B cell (primary cell): ENCODE data around the gene CEACAM21. TPM values are rescaled to one million over a fixed set of nuclear protein-coding genes. Genes with fewer than 3 reads are reported as not detected.

Source experiments
- ATAC-seq: fragments of 200-7000 bp; cut with Tn5 transposase; one replicate; pipeline ENCODE4 v1.10.0; 2021; ENCODE audit warnings: low read depth, mild to moderate bottlenecking, moderate number of reproducible peaks, moderate library complexity
- CTCF ChIA-PET: fragments of 350-600 bp; sonication (Branson Sonifier 250); formaldehyde crosslinking; loops from one replicate; lab custom pipeline; 2021; ENCODE audit warnings: antibody characterized with exemption, inconsistent platforms; lab: Charles Lee
- POLR2A ChIA-PET: fragments of 350-600 bp; sonication (Branson Sonifier 250); formaldehyde crosslinking; loops from one replicate; lab custom pipeline; 2021; ENCODE audit warnings: antibody characterized with exemption; lab: Charles Lee
- DNase-seq: peaks from one replicate; pipeline ENCODE4 v3.0.0; 2013
- H2AFZ ChIP-seq: 2 replicates; pipeline ENCODE4 v1.6.1; 2012; ENCODE audit warnings: mild to moderate bottlenecking, low read depth, low read length; ENCODE audit not compliant: insufficient read depth, poor library complexity, severe bottlenecking
- H3K27ac ChIP-seq, 2 donors: 1 replicate in 1 of 2; 2 replicates in 1 of 2; pipeline ENCODE4 v1.5.1; 2012 to 2013; ENCODE audit warnings: low read length in 2 of 2, mild to moderate bottlenecking in 2 of 2, moderate library complexity in 1 of 2
- H3K27me3 ChIP-seq, 4 experiments: fragments of 200-600 bp in 1 of 4; sonication (generic) in 1 of 4; replicated peaks in 1 of 4; 1 replicate in 2 of 4; 2 replicates in 2 of 4; pipeline versions ENCODE4 v1.6.1 to v1.7.0; 2013 to 2016; ENCODE audit warnings: low read length in 3 of 4, mild to moderate bottlenecking in 2 of 4, mixed read lengths in 1 of 4, moderate library complexity in 1 of 4; ENCODE audit not compliant: insufficient read depth in 4 of 4, control insufficient read depth in 3 of 4; ENCODE audit errors: control extremely low read depth in 1 of 4
- H3K36me3 ChIP-seq, 2 experiments: replicated peaks in 1 of 2; 1 replicate in 1 of 2; 2 replicates in 1 of 2; pipeline versions ENCODE4 v1.6.1 to v1.7.1; 2013; ENCODE audit warnings: low read length in 1 of 2; ENCODE audit not compliant: insufficient read depth in 2 of 2, control insufficient read depth in 1 of 2; ENCODE audit errors: control extremely low read depth in 1 of 2, extremely low read depth in 1 of 2
- H3K4me1 ChIP-seq, 2 donors: fragments of 200-600 bp in 1 of 2; sonication (generic) in 1 of 2; 1 replicate in 1 of 2; 2 replicates in 1 of 2; pipeline versions ENCODE4 v1.5.1 to v1.6.1; 2013 to 2017; ENCODE audit warnings: low read length in 2 of 2; ENCODE audit not compliant: control insufficient read depth in 2 of 2, insufficient read depth in 2 of 2
- H3K4me2 ChIP-seq: replicated peaks from 2 replicates; pipeline ENCODE3; 2012; ENCODE audit warnings: mild to moderate bottlenecking, low read depth, low read length; ENCODE audit not compliant: poor library complexity, severe bottlenecking
- H3K4me3 ChIP-seq, 5 experiments: fragments of 200-600 bp in 1 of 5; sonication (generic) in 1 of 5; 1 replicate in 3 of 5; 2 replicates in 2 of 5; pipeline versions ENCODE4 v1.5.1 to v1.7.0; 2011 to 2016; ENCODE audit warnings: low read length in 4 of 5, mild to moderate bottlenecking in 4 of 5, low read depth in 2 of 5, control low read depth in 1 of 5, moderate library complexity in 1 of 5; ENCODE audit not compliant: insufficient read depth in 1 of 5; ENCODE audit errors: control extremely low read depth in 1 of 5, extremely low read depth in 1 of 5
- H3K79me2 ChIP-seq: fragments of 200-600 bp; sonication (generic); one replicate; pipeline ENCODE4 v1.6.0; 2016; ENCODE audit warnings: low read length; ENCODE audit not compliant: control insufficient read depth, insufficient read depth
- H3K9ac ChIP-seq: fragments of 200-600 bp; sonication (generic); 2 replicates; pipeline ENCODE4 v1.6.1; 2017; ENCODE audit warnings: mild to moderate bottlenecking, low read length, moderate library complexity
- H3K9me3 ChIP-seq, 3 donors: one replicate each; pipeline versions ENCODE4 v1.6.1 to v1.7.1; 2013; ENCODE audit warnings: low read length in 2 of 3; ENCODE audit not compliant: control insufficient read depth in 2 of 3, insufficient read depth in 1 of 3; ENCODE audit errors: control extremely low read depth in 1 of 3
- H4K20me1 ChIP-seq: 2 replicates; pipeline ENCODE4 v1.6.0; 2012; ENCODE audit warnings: mild to moderate bottlenecking, low read length; ENCODE audit not compliant: insufficient read depth, control insufficient read depth, poor library complexity, severe bottlenecking
- H3K27ac Mint-ChIP-seq: one replicate; pipeline ENCODE4 v1.8.0; 2021; ENCODE audit warnings: mixed read lengths
- H3K27me3 Mint-ChIP-seq: one replicate; pipeline ENCODE4 v1.8.0; 2021; ENCODE audit warnings: mixed read lengths
- H3K4me1 Mint-ChIP-seq: one replicate; pipeline ENCODE4 v1.8.0; 2021; ENCODE audit warnings: mixed read lengths
- H3K4me3 Mint-ChIP-seq: one replicate; pipeline ENCODE4 v1.8.0; 2021; ENCODE audit warnings: mixed read lengths
- H3K9me3 Mint-ChIP-seq: one replicate; pipeline ENCODE4 v1.8.0; 2022; ENCODE audit warnings: mixed read lengths; ENCODE audit not compliant: insufficient read depth
- CTCF ChIP-seq: fragments of 200-600 bp; IDR thresholded peaks from one replicate; pipeline ENCODE4 v1.8.0; 2022; ENCODE audit warnings: antibody characterized with exemption, mild to moderate bottlenecking
- EZH2 ChIP-seq: IDR thresholded peaks from 2 replicates; pipeline ENCODE4 v1.6.1; 2012; ENCODE audit warnings: borderline replicate concordance, low read depth, mild to moderate bottlenecking, moderate library complexity, low read length; ENCODE audit not compliant: insufficient read depth, poor library complexity, severe bottlenecking
- WGBS: methylation state at CpG from one replicate; pipeline ENCODE4 v1.1.5; 2013; ENCODE audit warnings: missing lambda C conversion rate; ENCODE audit not compliant: insufficient coverage; 5-methylcytosine and 5-hydroxymethylcytosine counted together
- intact Hi-C: fragments of 100-400 bp; cut with micrococcal nuclease; formaldehyde crosslinking; loops from one replicate; pipeline ENCODE4 v1.10.0; 2022
- polyA plus RNA-seq: library from polyadenylated mRNA; depleted of rRNA; stranded (reverse); fragments of >200 nt; gene quantifications from 2 replicates; pipeline ENCODE4 v1.2.3, GENCODE V29; 2012
- total RNA-seq, 2 donors: library from RNA; stranded (reverse); fragments of 120-200 nt in 1 of 2; gene quantifications; 1 replicate in 1 of 2; 2 replicates in 1 of 2; pipeline versions ENCODE4 v1.2.3 to v1.2.4, GENCODE V29; 2013 to 2022

Gene CEACAM21
- total and polyA plus RNA-seq, 2 donors (not counting 1 experiment from before 2014, with no cell fraction given), result 18.9 to 27.3 TPM

DNA sequence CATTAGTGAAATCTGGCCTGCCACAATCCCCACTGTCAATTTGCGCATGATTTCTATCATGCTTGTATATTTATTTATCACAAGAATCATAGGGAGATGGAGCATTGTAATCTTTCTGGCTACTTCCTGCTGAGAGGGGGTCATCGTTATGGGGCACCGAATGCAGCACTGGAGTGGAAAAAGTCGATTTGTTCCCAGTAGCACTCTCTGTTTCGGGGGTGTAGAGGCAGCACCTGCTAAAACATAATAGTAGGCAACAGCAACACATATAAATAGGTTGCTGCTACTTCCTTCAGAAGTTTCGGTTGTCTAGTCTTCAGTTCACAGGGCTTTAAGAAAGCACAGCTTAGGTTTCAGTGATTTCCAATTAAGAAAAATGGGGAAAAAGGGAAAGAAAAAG, 23.4 kb upstream of the CEACAM21 start:
- Histone ChIP-seq H4K20me1 (no peaks in the 10 kb centered on the region), H3K27ac (peak overlapping the region; percentile 82 to 92), H3K4me3 (peak overlapping the region; percentile 63 to 98 (median 77)), H3K27me3 (no peaks in the 10 kb centered on the region), H3K4me2 (peak overlapping the region; percentile 82), H3K79me2 (peaks cover 83% of the 10 kb centered on the region), H3K9ac (peak overlapping the region; percentile 90), H3K9me3 (peaks cover 0 to 6% (median 0%) of the 10 kb centered on the region in 3 donors), H2AFZ (peak overlapping the region; percentile 12), H3K4me1 (peaks cover 70 to 71% of the 10 kb centered on the region in 2 donors), H3K36me3 (peaks cover 0 to 38% of the 10 kb centered on the region in 2 experiments)
- Mint-ChIP-seq H3K4me3 (peak overlapping the region; percentile 96), H3K9me3 (no peaks in the 10 kb centered on the region), H3K4me1 (peaks cover 71% of the 10 kb centered on the region), H3K27ac (peak overlapping the region; percentile 96), H3K27me3 (no peaks in the 10 kb centered on the region)
- TF ChIP-seq CTCF (no peak), EZH2 (no peak)
- intact Hi-C loops, result loop anchor here (1.0 kb wide), 1 partner anchor 11 kb away; no protein-coding TSS in a partner anchor
- peak; percentile 55 for ATAC-seq
- WGBS, result 8% methylated on average over 4 of the region's 6 CpGs
- DNase-seq, result peak; percentile 70
- CTCF ChIA-PET, result interaction anchor here (1.0 to 5.3 kb wide), 4 partner anchors 9 to 16 kb away, joined by 3 to 86 read pairs (median 6); no protein-coding TSS in a partner anchor
- POLR2A ChIA-PET, result interaction anchor here (0.6 to 1.9 kb wide), 4 partner anchors 14 to 31 kb away, joined by 3 to 4 read pairs (median 3); no protein-coding TSS in a partner anchor

GRCh38 chr19:41553804-41554203, 22.2 kb upstream of the CEACAM21 start:
- TF ChIP-seq CTCF, result no peak
- TF ChIP-seq EZH2, result no peak
- no peaks in the 10 kb centered on the region for H3K27me3 ChIP-seq
- Mint-ChIP-seq H3K4me1 (peaks cover 68% of the 10 kb centered on the region), H3K9me3 (no peaks in the 10 kb centered on the region), H3K27me3 (no peaks in the 10 kb centered on the region), H3K27ac (peak overlapping the region; percentile 73), H3K4me3 (peak overlapping the region; percentile 49)
- intact Hi-C loops, result no loop called here
- H3K9ac ChIP-seq, result peak overlapping the region; percentile 90
- ChIA-PET CTCF (interaction anchor here (1.0 to 5.3 kb wide), 9 partner anchors 11 to 105 kb away, joined by 3 to 86 read pairs (median 7); no protein-coding TSS in a partner anchor), POLR2A (interaction anchor here (1.3 kb wide), 1 partner anchor 22 kb away, joined by 3 read pairs; no protein-coding TSS in a partner anchor)
- 100% methylated on average over 1 of the region's 4 CpGs for WGBS
- H3K79me2 ChIP-seq, result peaks cover 87% of the 10 kb centered on the region
- ATAC-seq, result no peak
- H3K36me3 ChIP-seq, result peaks cover 0 to 45% of the 10 kb centered on the region in 2 experiments
- peaks cover 0 to 6% (median 0%) of the 10 kb centered on the region in 3 donors for H3K9me3 ChIP-seq
- no peak overlapping the region for H2AFZ ChIP-seq
- H3K27ac ChIP-seq, result peak overlapping the region; percentile 82 to 92
- H4K20me1 ChIP-seq, result no peaks in the 10 kb centered on the region
- no peak for DNase-seq
- peak overlapping the region; percentile 82 for H3K4me2 ChIP-seq
- H3K4me3 ChIP-seq, result peak overlapping the region in 1 of 5 experiments; percentile 97
- H3K4me1 ChIP-seq, result peaks cover 60 to 62% of the 10 kb centered on the region in 2 donors
